GM18511 (cell line): ENCODE measurements around the gene TM2D3.

ENCODE experiments used
- ATAC-seq: cut with Tn5 transposase; IDR thresholded peaks from one replicate; pipeline ENCODE4 v1.9.1; 2021; ENCODE audit warnings: mild to moderate bottlenecking, moderate library complexity; ENCODE audit not compliant: unreplicated experiment

The TM2D3 gene, protein sequence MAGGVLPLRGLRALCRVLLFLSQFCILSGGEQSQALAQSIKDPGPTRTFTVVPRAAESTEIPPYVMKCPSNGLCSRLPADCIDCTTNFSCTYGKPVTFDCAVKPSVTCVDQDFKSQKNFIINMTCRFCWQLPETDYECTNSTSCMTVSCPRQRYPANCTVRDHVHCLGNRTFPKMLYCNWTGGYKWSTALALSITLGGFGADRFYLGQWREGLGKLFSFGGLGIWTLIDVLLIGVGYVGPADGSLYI

DNA sequence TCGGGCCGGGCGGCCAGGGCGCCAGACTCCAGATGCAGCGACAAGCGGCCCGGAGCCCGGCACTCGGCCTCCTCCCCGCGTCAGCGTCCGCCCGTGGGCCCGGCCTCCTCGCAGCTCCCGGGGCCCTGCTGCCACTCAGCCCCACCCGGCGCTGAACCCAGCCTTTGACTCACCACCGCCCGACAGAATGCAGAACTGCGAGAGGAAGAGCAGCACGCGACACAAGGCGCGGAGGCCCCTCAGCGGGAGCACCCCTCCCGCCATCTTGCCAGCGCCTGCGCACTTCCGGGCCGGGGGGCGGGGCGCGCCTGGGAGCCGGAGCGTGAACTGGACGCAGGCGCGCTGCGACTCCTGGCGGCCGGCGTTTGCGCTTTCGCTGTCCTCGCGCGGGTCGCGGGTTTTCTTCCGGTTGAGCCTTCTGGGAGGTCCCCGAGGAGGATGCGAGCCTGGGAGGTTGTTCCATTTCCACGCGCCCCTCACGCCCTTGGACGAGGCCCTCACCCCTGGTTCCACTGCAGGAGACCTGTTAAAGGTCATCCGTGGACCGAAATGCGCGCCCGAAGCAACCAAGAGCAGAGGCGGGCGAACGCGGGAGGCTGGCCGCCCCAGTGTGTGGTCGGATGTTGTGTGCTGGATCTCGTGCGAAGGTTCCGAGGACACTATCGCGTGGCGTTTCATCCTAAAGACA, at the start of gene TM2D3:
Gene TM2D3, minus strand, starts transcription at position 284 of the 688 bp plus-strand sequence. Its CDS starts 20 bp downstream, at position 264.
- peak; percentile 89 for ATAC-seq

DNA sequence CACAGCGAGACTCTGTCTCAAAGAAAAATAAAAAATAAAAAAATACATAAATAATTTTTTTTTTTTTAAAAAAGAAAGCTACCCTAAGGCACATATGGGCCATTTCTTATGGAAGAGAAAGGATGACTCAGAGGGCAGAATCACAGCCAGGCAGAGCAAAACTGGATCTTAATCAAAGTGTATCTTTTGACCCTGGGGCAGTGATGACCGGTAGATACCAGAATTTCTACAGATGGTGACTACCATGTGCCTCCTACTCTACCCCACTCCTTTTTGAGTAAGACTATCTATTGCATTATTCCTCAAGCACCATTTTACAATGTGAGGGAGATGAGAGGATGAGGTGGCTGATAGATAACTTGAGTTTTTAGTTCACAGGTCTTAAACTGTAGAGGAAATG, 46.1 kb upstream of the TM2D3 start:
- ATAC-seq = no peak

DNA sequence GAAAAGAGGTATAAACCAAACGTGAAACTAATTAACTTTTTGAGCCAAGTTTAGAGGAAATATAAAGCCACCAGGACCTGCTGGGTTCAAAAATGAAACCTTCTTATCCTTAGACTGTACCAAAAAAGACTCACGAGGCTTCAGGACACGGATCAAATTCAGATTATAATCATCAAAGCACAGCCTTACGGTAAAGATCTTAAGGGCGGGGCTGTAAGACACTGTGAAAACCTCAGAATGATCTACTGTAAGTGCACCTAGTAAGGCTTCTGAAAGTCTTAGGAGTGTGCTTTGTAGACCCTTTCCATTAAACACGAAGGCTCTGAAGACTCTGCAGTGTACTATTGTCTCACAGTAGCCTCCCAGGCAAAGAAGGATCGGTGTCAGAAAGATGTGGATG, 45.3 kb upstream of the TM2D3 start:
- no peak for ATAC-seq

GRCh38 chr15:101696829-101697228, 44.6 kb upstream of the TM2D3 start:
- ATAC-seq = no peak

DNA sequence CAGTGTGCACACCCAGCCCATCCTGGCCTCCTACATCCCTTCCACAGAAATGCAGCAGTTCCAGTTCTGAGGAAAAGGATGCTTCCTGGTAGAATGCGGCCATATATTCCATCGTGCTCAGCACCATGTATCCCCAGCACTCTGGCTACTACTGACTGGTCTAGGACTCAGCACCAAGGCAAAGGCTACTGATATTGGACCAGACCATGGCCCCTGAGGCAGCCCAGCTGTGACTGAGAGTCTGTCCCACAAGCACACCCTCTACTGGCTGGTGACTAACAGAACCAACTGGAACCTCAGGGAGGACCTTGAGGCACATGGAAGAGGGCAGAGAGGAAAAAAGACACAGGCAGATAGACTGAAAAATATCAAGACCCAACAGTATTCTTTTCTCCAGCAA, 42.1 kb upstream of the TM2D3 start:
- no peak for ATAC-seq

DNA sequence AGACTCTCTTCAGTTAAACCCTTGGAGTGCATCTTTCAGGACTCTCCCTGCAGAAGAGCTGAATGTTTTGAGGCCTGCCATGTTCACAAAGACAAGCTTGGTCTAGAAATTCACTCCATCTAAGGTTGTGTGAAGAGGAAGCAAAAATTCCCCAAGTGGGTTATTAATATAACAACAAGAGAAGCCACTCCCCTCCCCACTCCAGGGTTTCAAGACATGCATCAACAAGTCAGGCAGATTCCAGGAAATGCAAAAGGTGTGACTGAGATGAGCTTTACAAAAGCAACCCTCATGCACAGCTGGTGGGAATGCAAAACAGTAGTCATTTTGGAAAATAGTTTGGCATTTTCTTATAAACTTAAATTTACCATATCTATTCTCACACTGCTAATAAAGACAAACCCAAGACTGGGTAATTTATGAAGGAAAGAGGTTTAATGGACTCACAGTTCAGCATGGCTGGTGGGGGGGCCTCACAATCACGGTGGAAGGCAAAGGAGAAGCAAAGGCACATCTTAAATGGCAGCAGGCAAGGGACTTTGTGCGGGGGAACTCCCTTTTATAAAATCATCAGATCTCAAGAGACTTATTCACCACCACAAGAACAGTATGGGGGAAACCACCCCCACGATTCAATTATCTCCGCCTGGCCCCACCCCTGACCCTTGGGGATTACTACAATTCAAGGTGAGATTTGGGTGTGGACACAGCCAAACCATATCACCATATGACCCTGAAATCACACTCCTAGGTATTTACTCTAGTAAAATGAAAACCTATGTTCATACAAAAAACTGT, 40.8 kb upstream of the TM2D3 start:
- ATAC-seq = no peak

GRCh38 chr15:101689901-101690300, 37.7 kb upstream of the TM2D3 start:
- no peak for ATAC-seq

DNA sequence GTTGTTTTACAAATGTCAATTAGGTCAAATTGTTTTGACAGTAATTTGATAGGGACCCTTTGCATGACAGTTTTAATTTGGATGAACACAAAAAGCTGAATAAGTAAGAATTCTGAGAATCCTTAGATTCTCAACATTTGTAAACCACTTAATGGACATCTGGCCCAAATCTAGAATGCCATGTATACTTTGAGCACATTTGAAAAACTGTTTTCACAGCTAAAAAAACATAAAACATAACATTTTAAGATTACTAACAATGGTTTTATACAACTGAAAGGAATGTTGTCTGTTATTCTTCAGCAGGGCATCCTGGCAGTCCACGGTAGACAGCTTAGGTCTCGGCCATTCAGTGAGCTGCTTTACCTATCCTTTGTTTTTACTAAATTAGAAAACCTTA, 34.5 kb upstream of the TM2D3 start:
- no peak for ATAC-seq

GRCh38 chr15:101684877-101685276, 32.7 kb upstream of the TM2D3 start:
- no peak for ATAC-seq

DNA sequence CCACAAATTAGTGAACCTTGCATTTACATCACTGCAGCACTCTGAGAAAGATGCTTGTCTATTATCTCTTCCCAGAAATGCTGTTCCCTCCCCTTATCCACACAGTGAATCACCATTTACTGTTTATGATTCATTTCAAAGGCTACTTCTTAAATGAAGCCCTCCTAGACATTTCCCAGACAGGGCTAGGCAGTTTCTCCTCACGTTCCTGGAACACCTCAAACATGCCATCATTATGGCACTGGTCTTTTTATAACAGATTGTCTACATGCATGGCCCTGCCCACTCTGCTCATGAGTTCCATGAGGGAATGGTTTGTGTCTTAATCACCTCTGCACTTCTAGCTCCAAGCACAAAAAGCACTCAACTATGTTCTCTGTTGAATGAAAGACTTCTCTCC, 32.2 kb upstream of the TM2D3 start:
- no peak for ATAC-seq

DNA sequence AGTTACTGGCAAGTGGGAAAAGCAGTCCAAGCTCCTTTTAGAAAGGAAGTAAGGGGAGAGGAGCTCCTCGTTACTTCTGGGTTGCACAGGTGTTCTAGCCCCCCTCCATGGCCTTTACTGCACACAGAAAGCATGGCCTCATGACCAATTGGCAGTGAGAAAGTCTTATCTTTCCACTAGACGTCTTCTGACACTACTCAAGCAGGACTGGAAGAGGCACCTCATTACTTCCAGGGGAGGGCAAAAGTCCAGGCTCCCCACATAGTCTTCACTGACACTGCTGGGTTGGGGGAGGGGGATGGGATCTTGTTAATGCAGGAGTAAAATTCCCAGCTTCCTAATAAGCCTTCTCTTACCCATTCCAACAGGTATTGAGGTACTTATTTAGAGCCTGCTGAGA, 27.6 kb upstream of the TM2D3 start:
- ATAC-seq = no peak

DNA sequence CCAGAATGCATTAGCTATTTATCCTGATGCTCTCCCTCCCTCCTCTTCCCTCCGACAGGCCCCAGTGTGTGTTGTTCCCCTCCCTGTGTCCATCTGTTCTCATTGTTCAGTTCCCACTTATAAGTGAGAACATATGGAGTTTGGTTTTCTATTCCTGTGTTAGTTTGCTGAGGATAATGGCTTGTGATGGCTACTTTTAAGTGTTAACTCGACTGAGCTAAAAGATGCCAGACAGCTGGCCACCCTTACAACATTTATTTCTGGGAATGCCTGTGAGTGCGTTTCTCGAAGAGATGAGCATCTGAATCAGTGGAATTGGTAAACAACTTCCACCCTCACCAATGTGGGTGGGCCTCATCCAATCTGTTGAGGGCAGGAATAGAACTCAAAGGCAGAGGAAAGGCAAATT, 24.7 kb upstream of the TM2D3 start:
- ATAC-seq = no peak

GRCh38 chr15:101675796-101676582, 23.8 kb upstream of the TM2D3 start:
- ATAC-seq = peak; percentile 84

- ATAC-seq = no peak
Observed at GRCh38 chr15:101675015-101675414, 22.8 kb upstream of the TM2D3 start.

DNA sequence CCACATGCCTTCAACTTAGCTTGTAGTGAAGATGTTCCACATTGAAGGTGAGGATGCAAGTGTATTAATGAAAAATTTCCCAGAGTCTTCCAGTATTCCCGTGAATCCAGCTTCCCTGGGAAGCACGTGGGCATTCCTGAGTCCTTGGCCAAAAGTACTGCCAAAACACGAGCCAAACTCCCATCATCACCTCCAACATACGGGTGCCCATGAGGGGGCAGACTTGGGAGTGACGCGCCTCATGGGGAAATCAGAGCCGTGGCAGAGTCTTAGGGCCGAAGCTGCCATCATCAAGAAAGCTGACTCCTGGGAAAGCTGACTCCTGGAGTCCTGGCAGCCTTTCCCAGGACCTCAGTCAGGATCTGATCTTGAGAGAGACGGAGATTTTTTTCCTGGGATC, 20.1 kb upstream of the TM2D3 start:
- no peak for ATAC-seq

GRCh38 chr15:101669744-101670143, 17.6 kb upstream of the TM2D3 start:
- ATAC-seq = no peak

DNA sequence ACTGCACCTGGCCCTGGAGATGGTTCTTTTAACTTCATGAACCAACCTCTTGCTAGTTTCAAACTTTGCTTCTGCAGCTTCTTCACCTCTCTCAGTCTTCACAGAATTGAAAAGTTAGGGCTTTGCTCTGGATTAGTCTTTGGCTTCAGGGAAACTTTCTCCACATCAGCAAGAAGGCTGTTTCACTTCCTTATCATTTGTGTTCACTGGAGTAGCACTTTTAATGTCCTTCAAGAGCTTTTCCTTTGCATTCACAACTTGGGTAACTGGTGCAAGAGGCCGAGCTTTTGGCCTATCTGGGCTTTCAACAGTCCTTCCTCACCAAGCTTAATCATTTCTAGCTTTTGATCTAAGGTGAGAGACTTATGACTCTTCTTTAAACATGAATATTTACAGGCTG, 15.7 kb upstream of the TM2D3 start:
- ATAC-seq = no peak

GRCh38 chr15:101664303-101664913, 12.2 kb upstream of the TM2D3 start:
- ATAC-seq = no peak

- ATAC-seq = no peak
Observed at GRCh38 chr15:101662203-101662602, 10.0 kb upstream of the TM2D3 start.

DNA sequence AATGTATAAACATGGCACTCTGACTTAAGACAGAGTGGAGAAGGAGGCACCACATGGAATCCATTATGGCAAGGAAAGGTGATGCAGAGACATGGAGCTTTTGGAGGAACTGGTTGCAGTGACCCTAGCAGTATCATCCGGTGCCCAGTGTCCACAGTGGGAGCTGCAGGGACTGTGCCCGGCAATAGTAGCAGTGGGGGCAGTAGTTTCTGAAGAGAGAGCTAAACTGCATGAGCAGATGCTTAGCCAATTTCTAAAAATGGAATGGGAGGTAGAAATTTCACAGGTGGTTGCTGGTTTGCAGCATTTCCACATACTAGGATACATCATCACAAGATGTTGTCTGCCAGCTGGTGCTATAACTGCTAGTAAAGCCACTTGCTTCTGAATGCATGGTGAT, 7.8 kb upstream of the TM2D3 start:
- no peak for ATAC-seq
